GM21390 (cell line): ENCODE results near the gene NARF.
"Not testable (repeated sequence)": the region's sequence is repeated elsewhere in the genome, so short reads cannot be mapped to it uniquely, and the experiment has no call there.

Experiments used
- ATAC-seq: cut with Tn5 transposase; IDR thresholded peaks from one replicate; pipeline ENCODE4 v1.9.1; 2021; ENCODE audit not compliant: unreplicated experiment

The NARF gene

GRCh38 chr17:82529914-82530300 lies 71.4 kb downstream of the NARF start:
- ATAC-seq = no peak

GRCh38 chr17:82531431-82531881 lies 72.9 kb downstream of the NARF start:
- ATAC-seq = no peak

- no peak for ATAC-seq
These were observed 75.9 kb downstream of the NARF start for GRCh38 chr17:82534401-82534812.

- ATAC-seq = no peak
These were observed 78.1 kb downstream of the NARF start for GRCh38 chr17:82536512-82537201.

GRCh38 chr17:82537228-82537627 lies 78.7 kb downstream of the NARF start:
- not testable (repeated sequence) for ATAC-seq

GRCh38 chr17:82539076-82539475 lies 80.5 kb downstream of the NARF start:
- ATAC-seq = not testable (repeated sequence)
